HG03135 (cell line): ENCODE results near the gene UVRAG.

ENCODE experiments used
- ATAC-seq: cut with Tn5 transposase; IDR thresholded peaks from one replicate; pipeline ENCODE4 v1.9.1; 2021; ENCODE audit warnings: mild to moderate bottlenecking, moderate library complexity; ENCODE audit not compliant: unreplicated experiment

Gene UVRAG

GRCh38 chr11:75802913-75803820 lies 11.8 kb upstream of the UVRAG start:
- ATAC-seq: peak; percentile 67

- ATAC-seq: no peak
Measured at GRCh38 chr11:75809111-75809510, 5.9 kb upstream of the UVRAG start.

GRCh38 chr11:75809991-75810390 lies 5.0 kb upstream of the UVRAG start:
- ATAC-seq: no peak

- no peak for ATAC-seq
Measured at GRCh38 chr11:75810637-75811390, 4.2 kb upstream of the UVRAG start.

- no peak for ATAC-seq
Measured at GRCh38 chr11:75811485-75811884, 3.5 kb upstream of the UVRAG start.

GRCh38 chr11:75812542-75813040 lies 2.4 kb upstream of the UVRAG start:
- no peak for ATAC-seq

- no peak for ATAC-seq
Measured at GRCh38 chr11:75813124-75813523, 1.9 kb upstream of the UVRAG start.

GRCh38 chr11:75813622-75814039 lies 1.4 kb upstream of the UVRAG start:
- ATAC-seq: no peak

GRCh38 chr11:75814363-75814676 lies 690 bp upstream of the UVRAG start:
- peak; percentile 34 for ATAC-seq

GRCh38 chr11:75815345-75816168 lies 547 bp downstream of the UVRAG start:
- ATAC-seq: no peak

GRCh38 chr11:75816561-75817239 lies 1.7 kb downstream of the UVRAG start:
- no peak for ATAC-seq

- no peak for ATAC-seq
Measured at GRCh38 chr11:75820645-75821044, 5.6 kb downstream of the UVRAG start.

GRCh38 chr11:75821202-75821601 lies 6.2 kb downstream of the UVRAG start:
- no peak for ATAC-seq

GRCh38 chr11:75822541-75822940 lies 7.5 kb downstream of the UVRAG start:
- no peak for ATAC-seq

GRCh38 chr11:75823415-75823814 lies 8.4 kb downstream of the UVRAG start:
- no peak for ATAC-seq

- no peak for ATAC-seq
Measured at GRCh38 chr11:75823946-75824345, 8.9 kb downstream of the UVRAG start.

GRCh38 chr11:75826461-75827230 lies 11.6 kb downstream of the UVRAG start:
- no peak for ATAC-seq

GRCh38 chr11:75827562-75827961 lies 12.6 kb downstream of the UVRAG start:
- no peak for ATAC-seq

GRCh38 chr11:75831915-75832502 lies 17.0 kb downstream of the UVRAG start:
- no peak for ATAC-seq
